Stimulated activated CD8-positive, alpha-beta memory T cell treated with anti-CD3 and anti-CD28 coated beads, Interleukin-7, amount 100 ng/mL, for 48 hours (primary cell): ENCODE data around the gene BRD3.

Experiments used
- DNase-seq, 2 donors: peaks; one replicate each; pipeline ENCODE4 v3.0.0-alpha.2; 2020; ENCODE audit warnings: low read depth in 1 of 2; ENCODE audit errors: extremely low read depth in 1 of 2

BRD3 gene

DNA sequence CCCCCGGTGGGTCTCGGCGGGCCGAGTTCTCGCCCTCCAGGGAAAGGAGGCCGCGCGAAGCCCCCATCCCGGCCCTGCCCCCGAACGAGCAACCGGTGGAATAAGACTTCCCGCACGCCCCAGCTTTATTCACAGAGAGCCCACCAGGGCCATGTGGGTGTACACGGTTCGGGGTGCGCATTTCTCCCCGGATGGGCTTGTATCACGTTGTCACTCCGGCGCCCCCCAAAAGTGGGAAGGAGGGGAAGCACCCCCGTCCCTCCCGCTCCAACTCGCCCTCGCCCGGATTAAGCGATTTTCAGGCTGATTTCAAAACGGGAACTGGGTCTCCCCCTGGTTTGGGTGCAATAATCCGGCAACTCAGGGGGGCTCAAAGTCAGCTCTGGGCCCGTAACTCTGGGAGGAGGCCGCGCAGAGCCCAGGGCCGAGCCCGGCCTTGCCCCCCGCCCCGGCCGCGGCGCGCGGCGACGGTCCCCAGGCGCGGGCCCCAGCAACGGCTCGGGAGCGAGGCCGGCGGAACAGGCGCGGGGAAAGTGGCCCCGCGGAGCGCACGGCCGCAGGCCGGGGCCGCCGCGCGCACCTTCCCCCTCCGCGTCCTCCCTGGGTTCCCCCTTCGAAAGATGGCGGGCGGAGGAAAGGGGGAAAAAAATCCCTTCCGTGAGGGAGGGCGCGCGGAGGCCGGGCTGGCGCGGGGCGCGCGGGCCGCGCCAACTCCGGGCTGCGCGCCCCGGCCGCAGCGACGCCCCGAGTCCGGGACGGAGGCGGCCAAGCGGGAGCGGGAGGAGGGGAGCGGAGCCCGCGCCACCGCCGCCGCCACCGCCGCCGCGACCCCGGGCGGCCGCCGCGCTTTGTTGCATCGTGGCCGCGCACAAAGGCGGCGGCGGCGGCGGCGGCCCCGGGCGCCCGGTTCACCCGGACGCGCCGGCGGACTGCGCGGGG, 644 bp downstream of the BRD3 start:
- DNase-seq, result peak in 1 of 2 donors; percentile 7

DNA sequence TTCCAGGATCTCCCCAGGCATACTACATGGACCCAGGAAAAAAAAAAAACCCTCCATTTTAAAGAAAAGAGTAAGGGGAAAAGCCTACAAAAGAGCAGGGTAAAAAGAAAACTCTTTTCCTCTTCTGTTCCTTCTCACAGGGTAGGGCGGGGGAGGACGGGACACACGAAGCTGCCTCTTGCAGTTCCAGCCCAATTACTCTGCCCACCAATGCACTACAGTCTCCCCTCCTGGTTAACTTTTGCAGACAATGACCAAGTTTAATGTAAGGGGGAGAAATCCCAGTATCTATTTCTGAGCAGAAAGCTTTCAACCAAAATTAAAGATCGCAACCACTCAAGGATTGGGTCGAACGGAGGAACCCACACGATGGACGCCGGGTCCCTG, 1.3 kb downstream of the BRD3 start:
- DNase-seq, result no peak

DNA sequence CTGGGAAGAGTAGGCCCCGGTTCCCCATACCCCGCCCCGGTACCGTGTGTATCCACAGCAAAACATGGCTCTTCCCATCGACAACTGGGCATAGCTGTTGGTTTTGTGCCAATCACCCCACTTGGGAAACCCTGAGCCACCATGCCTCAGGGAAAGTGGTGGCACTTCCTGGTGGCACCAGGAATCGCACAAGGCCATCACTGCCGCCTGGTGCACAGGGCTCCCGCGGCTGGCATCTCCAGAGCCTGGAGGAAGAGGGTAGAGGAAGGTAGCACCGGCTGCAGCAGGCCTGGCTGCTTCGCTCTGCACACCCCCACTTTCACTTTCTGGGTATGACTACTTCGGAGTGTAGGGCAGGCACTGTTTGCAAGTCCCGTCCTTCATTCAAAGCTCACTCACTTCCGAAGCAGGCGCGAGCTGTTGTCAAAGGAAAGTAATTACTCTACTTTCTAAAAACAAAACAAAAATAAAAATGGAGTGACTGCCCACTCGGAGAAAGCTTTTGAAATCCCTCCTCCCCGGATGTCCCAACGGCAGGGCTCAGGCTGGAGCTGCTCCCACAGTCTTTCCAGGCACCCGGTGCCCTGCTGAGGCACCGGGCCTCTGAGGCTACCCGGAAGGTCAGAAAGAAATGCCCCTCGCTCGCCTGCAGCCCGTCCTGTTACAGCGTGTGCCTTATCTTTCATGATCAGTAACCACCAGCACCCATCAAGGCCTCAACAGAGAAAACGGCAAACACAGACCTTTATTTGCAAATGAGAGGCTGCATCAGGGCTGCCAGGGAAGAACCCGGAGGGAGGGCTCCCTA, 2.0 kb downstream of the BRD3 start:
- peak; percentile 37 to 62 for DNase-seq

DNA sequence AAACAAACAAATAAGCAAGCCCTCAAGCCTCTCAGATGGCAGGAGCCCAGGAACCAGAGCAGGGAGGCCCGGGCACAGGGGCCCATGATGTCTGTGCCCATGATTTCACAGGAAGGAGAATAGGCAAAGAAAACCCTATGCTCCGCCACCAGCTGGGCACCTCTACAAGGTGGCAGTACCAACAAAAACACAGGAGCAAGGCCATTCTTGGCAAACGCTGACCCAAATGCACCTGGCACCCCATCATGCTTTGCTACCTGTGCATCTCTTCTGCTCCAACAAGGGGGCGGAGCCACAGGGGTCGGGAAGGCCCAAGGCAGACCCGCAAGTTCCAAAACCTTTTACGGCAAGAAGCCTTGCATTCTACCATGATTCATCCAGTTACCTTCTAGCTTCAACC, 3.1 kb downstream of the BRD3 start:
- DNase-seq, result no peak

GRCh38 chr9:134063571-134064450, 4.0 kb downstream of the BRD3 start:
- no peak for DNase-seq

DNA sequence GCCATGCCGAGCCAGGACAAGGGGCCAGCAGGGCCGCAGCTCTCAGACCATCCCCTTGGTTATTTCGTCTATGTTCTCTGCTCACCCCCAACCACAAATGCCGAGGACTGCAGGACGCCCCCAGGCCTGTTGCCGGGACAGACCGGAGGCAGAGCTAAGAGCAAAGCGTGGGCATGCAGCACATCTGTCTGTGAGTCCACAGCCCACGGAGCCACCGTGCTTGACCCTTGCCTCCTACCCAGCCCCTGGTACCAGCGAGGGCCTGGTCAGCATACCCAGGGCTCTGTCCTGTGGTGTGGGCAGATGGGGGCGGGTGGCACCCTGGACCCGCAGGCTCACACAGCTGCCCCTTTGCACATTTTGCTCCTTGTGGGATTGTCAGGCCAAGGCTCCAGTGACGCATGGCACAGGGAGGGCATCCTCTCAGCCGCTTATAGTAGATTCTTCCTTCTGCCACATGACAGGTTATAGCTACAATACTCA, 4.7 kb downstream of the BRD3 start:
- no peak for DNase-seq

- no peak for DNase-seq
Measured at GRCh38 chr9:134062461-134063087, 5.3 kb downstream of the BRD3 start.

GRCh38 chr9:134061688-134062371, 6.0 kb downstream of the BRD3 start:
- no peak for DNase-seq

DNA sequence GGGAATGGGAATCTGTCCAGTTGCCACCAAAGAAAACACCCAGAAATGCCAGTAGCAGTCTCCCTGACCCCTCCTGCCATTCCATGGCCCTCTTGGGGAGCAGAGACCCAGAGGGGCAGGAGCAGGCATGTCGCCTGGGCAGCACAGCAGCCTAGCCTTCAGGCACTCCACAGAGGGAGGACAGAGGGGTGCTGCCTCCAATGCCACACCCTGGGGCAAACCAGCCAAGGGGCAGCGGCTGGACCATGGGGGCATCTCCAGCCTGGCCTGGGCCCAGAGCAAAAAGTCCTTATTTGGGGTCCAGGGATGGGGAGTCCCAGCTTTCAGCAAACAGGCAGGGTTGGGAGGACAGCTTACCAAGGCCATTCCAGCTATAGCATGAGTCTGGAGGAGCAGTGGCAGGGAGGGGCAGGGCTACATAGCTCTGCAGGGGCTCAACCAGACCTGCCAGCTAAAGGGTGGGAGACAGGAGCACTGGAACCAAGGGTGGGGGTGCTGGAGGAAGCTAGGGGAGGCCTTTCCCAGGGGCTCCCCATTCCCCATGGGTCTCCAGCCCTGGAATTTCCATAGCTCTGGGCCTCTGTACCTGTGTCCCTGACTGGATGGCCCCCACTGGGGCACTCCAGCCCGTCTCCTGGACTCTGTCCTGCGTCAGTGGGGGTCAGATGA, 6.7 kb downstream of the BRD3 start:
- DNase-seq, result no peak

DNA sequence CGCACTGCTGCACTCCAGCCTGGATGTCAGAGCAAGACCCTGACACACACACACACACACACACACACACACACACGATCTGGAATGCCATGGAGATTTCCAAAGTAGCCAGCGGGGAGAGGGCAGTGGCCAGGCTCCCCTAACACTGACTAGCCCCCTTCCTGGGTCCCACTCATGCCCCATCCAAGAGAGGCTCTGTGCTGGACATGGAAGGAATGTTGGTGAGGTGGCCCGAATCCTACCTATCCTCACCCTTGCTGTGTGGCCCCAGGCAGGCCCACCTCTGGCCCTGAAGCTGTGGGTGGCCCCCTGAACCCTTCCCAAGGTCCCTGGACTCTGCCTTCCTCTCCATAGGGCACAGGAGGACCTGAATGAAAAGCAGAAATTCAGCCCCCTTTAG, 7.3 kb downstream of the BRD3 start:
- DNase-seq, result no peak

- no peak for DNase-seq
Measured at GRCh38 chr9:134059661-134060395, 8.0 kb downstream of the BRD3 start.

DNA sequence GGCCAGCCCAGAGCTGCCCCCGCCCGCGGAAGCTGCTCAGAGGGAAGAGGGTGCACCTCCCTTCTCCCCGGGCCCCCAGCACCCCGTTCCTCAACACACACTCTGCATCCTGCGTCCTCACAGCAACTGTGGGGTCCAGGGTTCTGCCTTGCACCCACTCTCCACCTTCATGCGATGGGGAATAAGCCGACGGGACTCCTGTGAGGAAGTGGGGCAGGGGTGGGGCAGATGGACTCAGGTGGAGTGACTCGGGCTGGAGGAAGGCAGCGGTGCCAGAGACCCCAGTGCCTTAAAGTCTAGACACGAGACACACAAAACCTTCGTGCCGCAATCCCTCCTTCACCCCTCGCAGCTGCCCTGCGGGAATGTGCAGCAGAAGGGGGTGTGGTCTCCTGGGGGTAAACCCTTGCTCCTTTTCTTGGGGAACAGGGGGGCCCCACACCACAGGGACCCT, 8.6 kb downstream of the BRD3 start:
- no peak for DNase-seq

DNA sequence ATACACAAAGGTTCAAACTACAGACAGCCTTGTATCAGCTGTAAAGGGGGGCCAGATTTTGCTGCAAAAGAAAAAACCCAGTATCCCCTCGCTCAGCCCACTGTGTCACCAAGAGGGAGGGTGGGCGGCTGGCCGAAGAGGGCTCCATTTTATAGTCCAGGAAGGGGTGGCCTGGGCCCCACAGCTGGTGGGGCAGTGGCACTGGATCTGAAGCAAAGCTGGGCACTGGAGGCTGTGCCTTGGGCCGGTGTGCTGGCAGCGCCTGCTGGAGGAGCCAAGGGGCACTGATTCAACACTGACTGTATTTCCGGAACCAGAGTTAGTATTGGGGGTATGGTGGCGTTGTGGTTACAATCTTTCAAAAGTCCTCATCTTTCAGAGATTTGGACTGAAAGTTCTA, 9.1 kb downstream of the BRD3 start:
- no peak for DNase-seq

DNA sequence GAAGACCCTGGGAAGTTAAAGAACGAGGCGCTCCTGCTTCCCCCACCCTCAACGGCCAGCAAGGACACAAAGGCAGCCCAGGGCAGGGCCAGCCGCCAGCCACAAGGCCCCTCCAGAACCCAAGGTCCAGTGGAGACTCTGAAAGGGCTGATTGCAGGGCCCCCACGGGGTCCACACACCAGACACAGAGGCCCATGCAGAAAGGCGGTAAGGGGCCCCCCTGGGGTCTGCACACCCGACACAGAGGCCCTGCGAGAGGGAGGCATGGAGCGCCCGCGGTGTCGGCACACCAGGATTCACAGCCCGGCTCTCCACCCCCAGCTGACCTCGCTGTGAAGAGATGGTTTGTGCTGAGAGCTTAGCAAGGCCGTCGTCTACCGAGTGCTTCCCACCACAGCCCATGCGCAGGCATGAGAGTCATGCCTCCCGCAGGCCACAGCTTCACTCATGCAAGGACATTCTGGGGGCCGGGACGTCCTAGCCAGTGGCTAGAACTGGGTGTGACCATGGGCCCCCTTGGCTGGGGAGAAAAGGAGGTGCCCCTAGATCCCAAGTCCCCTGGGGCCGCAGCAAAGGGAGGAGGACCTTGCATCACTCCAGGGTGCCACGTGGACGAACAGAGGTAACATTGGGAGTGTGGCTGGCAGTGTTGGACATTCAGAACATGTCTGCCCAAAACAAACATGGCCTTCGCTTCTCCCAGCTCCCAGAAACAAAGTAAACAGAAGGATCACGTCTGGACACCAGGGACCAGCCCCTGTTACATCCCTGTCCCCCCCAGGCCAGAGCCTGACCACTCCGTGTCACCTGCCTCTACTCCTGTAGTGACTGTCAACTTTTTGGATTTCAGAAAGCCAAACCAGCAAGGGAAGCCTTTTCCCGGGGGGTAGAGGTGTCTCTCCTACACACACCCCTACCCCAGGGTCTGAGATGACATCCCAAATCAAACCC, 9.8 kb downstream of the BRD3 start:
- no peak for DNase-seq

GRCh38 chr9:134057307-134057657, 10.5 kb downstream of the BRD3 start:
- no peak for DNase-seq

DNA sequence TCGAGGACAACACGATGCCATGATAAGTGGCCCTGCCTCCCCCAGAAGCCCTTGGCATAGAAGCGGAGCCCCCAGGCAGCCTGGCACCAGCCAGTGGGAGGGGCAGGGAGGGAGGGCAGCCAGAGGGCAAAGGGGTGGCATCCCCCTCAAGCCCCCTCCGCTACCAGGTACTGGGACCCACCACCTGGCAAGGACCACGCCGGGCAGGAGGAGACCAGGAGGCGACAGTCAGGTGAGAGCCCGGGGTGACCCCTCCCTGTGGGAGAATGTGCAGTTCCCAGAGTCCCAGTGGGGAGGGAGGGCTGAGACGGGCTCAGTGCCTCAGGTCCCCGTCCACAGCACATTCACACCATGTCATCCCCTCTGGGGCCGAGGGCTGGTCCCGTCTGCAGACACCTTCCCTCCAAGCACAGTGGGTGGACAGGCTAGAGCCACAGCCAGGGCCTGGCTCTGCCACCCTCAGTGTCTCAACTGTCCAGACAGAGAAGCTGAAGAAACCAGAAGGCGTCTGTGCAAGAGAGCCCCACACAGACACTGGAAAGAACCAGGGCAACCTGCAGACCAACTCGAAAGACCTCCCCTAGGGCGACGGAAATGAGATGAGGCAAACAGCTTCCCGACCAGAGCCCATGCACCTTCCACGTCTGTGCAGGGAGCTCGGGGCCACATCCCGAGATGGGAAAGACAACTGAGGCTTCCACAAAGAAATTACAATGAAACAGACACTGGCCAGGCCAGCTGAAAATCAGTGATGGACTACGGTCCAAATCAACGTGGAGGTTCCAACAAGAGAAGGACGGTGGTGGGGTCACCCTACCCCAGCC, 11.1 kb downstream of the BRD3 start:
- DNase-seq, result no peak
